Astrocyte (in vitro differentiated cells and primary cell): Measurements from ENCODE around the gene FUT2.

Experiments
- CTCF ChIP-seq: IDR thresholded peaks from 2 replicates; pipeline ENCODE4 v1.5.1; 2011; ENCODE audit warnings: low read depth, mild to moderate bottlenecking, inconsistent platforms, low read length, moderate library complexity; ENCODE audit not compliant: insufficient read depth
- EZH2 ChIP-seq: IDR thresholded peaks from 2 replicates; pipeline ENCODE4 v1.6.1; 2012; ENCODE audit warnings: mild to moderate bottlenecking, low read length, inconsistent platforms; ENCODE audit not compliant: insufficient read depth

GRCh38 chr19:48696353-48697010 is 711 bp downstream of the FUT2 start:
- peak; percentile 57 for TF ChIP-seq EZH2
- TF ChIP-seq CTCF = no peak
